NCI-H345 (cell line): Measurements from ENCODE around the gene MYBPH.
A peak's percentile ranks its signal among the peaks of the same experiment; 100 is the strongest.

ENCODE experiments used
- DNase-seq: peaks from one replicate; lab custom pipeline; 2025; lab: John Stamatoyannopoulos, UW

Gene MYBPH

DNA sequence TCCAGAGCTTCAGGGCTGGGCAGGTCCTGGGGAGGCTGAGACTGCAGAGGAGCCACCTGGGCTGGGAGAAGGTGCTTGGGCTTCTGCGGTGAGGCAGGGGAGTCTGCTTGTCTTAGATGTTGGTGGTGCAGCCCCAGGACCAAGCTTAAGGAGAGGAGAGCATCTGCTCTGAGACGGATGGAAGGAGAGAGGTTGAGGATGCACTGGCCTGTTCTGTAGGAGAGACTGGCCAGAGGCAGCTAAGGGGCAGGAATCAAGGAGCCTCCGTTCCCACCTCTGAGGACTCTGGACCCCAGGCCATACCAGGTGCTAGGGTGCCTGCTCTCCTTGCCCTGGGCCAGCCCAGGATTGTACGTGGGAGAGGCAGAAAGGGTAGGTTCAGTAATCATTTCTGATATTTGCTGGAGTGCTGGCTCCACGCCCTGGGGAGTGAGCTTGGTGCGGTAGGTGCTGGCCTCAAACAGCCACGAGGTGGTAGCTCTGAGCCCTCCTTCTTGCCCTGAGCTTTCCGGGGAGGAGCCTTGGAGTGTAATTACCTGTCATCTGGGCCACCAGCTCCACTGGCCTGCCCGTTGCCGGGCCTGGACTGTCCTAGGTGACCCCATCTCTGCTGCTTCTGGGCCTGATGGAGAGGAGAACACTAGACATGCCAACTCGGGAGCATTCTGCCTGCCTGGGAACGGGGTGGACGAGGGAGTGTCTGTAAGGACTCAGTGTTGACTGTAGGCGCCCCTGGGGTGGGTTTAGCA is 9.3 kb downstream of the MYBPH start:
- DNase-seq: no peak

DNA sequence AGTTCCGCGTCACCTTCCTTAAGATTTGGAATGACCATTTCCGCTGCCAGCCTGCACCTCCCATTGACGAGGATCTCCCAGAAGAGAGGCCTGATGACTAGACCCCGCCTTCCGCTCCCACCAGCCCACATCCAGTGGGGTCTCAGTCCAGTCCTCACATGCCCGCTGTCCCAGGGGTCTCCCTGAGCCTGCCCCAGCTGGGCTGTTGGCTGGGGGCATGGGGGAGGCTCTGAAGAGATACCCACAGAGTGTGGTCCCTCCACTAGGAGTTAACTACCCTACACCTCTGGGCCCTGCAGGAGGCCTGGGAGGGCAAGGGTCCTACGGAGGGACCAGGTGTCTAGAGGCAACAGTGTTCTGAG is 9.8 kb downstream of the MYBPH start:
- DNase-seq: no peak

DNA sequence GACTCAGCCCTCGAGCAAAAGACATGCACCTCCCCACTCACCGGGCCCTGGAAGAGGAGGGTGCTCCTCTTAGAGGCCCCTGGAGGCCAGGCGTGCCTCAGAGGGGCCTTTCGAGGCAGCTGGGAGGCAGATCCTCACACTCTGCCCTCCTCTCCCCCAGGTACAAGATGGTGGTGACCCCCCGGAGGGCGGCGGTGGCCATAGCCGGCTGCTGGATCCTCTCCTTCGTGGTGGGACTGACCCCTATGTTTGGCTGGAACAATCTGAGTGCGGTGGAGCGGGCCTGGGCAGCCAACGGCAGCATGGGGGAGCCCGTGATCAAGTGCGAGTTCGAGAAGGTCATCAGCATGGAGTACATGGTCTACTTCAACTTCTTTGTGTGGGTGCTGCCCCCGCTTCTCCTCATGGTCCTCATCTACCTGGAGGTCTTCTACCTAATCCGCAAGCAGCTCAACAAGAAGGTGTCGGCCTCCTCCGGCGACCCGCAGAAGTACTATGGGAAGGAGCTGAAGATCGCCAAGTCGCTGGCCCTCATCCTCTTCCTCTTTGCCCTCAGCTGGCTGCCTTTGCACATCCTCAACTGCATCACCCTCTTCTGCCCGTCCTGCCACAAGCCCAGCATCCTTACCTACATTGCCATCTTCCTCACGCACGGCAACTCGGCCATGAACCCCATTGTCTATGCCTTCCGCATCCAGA is 10.4 kb downstream of the MYBPH start:
- no peak for DNase-seq

DNA sequence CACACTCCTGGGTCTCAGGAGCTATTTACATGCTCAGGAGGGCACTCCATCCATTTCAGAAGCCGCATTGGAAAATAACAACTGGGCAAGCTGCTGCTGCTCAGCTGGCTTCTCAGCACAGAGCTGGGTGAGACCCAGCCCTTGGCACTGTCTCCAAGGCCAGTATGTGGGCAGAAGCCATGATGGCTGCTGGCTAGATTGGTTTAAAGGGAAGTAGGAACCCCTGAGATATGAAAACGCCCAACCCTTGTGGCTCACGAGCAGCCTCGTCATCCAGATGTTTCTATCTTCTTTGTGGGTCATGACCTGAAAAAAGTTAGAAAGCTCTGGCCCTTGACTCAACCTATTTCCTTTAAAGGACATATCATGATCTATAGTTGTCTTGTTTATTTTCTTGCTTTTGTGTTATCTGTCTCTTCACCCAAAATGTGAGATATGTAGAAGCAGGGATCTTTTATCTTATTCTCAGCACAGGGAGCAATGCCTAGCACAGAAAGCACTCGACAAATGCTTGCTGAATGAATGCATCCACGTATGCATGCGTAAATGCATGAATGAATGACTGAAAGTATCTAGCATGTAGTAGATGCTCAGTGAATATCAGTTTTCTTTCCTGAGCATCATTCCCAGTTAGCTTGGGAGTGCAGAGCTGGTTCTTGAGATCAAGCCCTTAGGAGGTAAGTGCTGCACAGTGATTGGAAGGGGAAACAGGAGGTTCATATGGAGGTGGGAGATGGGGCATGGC is 11.6 kb downstream of the MYBPH start:
- DNase-seq: no peak

GRCh38 chr1:203162403-203162802 is 13.2 kb downstream of the MYBPH start:
- no peak for DNase-seq

DNA sequence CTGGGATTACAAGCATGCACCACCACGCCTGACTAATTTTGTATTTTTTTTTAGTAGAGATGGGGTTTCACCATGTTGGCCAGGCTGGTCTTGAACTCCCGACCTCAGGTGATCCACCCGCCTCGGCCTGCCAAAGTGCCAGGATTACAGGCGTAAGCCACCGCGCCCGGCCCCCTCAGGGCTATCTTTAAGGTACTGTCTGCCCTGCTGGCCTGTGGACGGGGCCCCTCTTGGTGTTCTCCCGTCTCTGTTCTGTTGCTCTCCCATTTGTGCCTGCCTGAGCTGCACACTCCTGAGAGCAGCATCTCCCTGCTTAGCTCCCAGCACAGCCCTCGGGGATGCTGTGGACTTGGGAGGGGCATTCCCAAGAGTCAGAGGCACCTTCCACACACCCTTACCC is 13.9 kb downstream of the MYBPH start:
- DNase-seq: no peak

- no peak for DNase-seq
Observed at GRCh38 chr1:203161175-203161574, 14.5 kb downstream of the MYBPH start.

GRCh38 chr1:203159844-203160243 is 15.8 kb downstream of the MYBPH start:
- DNase-seq: no peak

DNA sequence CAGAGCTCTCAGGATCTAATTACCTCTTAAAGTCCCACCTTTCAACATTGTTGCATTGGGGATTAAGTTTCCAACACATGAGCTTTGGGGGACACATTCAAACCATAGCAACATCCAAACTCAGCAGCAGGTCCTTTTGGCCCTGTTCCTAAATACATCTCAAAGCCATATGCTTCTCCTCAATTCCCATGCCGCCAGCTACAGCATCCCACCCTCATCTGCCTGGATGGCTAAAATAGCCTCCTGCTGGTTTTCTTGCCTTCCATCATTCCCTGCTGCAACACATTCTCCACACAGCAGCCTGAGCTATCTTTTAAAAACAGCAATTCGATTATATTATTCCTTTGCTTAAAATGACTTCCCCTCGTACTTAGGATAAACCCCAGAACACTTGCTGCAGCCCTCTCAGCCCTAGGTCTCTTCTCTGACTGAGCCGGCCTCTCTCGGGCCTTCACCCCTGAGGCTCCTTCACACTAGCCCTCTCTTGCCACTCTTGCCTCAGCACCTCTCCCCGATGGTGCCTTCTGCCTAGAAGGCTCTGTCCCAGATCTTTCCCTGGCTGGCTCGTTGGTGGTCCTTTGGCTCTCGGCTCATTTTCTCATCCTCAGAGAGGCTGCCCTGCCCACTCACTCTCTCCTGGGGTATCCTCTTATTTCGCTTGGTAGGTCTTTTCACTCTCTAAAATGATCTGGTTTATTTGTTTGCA is 16.5 kb downstream of the MYBPH start:
- DNase-seq: no peak

DNA sequence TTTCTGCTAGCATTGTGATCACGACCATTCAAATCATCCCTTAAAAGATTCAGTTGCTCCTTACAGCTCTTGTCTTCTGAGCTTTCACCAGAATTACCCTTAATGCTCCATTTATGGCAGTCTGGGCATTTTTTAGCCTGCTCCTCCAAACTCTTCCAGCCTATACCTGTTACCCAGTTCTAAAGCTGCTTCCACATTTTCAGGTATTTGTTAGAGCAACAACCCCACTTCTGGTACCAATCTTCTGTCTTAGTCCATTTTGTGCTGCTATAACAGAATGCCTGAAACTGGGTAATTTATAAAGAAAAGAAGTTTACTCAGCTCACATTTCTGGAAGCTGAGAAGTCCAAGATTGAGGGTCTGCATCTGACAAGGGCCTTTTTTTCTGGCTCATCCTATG is 17.2 kb downstream of the MYBPH start:
- DNase-seq: no peak

DNA sequence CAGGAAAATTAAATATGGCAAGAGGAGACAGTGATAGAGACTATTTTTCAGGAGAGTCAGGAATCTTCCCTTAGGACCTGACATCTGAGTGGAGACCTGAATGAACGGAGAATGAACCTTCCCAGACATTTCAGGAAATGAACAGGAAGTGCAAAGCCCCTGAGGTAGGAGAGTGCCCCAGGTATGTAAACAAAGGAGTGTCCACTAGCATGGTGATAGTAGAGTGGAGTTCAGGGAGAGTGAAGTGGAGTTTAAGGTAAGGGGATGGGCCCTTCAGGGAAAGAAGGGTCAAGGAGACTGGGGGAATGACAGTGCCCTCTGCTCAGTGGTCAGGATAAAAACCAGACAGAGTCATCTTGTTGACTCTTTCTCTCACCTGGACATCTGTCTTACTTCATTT is 19.3 kb downstream of the MYBPH start:
- no peak for DNase-seq

- DNase-seq: no peak
Observed at GRCh38 chr1:203153989-203154821, 21.4 kb downstream of the MYBPH start.

GRCh38 chr1:203153051-203153988 is 22.3 kb downstream of the MYBPH start:
- peak; percentile 70 for DNase-seq

GRCh38 chr1:203152158-203153034 is 23.2 kb downstream of the MYBPH start:
- DNase-seq: peak; percentile 29

DNA sequence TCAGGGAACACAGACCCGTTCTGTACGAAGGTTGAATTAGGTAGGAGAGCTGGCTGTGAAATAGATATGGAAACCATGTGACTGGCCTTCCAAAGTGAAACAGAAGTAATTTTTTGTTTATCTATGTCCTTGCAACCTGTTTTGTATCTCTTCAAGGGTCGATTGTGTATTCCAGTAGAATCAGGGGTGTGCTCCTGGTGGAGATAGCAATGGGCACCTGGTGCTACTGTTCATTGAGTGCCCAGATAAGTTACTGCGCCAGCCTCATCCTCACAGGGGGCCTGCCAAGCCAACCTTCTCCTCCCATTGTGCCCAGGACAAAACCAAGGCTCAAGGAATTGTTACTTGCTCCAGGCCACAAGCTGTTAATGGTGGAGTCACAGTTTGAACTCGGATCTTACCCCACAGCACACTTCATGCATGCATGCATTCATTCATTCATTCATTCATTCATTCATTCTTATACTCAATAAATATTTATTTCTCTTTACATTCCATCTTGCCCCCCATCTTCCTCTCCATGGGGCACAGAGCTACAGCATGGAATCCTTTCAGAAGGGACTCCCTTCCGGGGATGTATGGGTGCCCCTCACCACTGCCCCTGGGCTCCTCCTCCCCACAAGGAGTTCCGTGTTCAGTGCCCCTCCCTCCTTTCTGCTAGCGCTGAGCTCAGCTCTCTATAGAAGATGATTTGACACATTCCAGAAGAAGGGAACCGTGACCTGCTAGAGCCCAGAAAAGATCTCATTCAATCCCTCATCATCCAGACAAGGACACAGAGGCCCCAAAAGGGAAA is 24.1 kb downstream of the MYBPH start:
- no peak for DNase-seq

- no peak for DNase-seq
Observed at GRCh38 chr1:203150511-203151297, 24.9 kb downstream of the MYBPH start.

- no peak for DNase-seq
Observed at GRCh38 chr1:203149188-203149840, 26.3 kb downstream of the MYBPH start.
